Progenitor cell of endocrine pancreas (in vitro differentiated cells): ENCODE measurements around the gene INSIG2. TPM values are rescaled to one million over a fixed set of nuclear protein-coding genes. Genes with fewer than 3 reads are reported as not detected.

ENCODE experiments used
- DNase-seq: peaks from one replicate; pipeline ENCODE4 v3.0.0; 2021; ENCODE audit warnings: low spot score; ENCODE audit not compliant: unreplicated experiment
- H3K27ac Mint-ChIP-seq: 2 replicates; pipeline ENCODE4 v1.8.0; 2021; ENCODE audit warnings: mild to moderate bottlenecking, moderate library complexity, mixed read lengths
- H3K27me3 Mint-ChIP-seq: 2 replicates; pipeline ENCODE4 v1.8.0; 2021; ENCODE audit warnings: mixed read lengths
- H3K36me3 Mint-ChIP-seq: 2 replicates; pipeline ENCODE4 v1.8.0; 2022; ENCODE audit warnings: mixed read lengths; ENCODE audit not compliant: insufficient read depth
- H3K4me1 Mint-ChIP-seq: 2 replicates; pipeline ENCODE4 v1.8.0; 2021; ENCODE audit warnings: low read depth, mixed read lengths
- H3K4me3 Mint-ChIP-seq: 2 replicates; pipeline ENCODE4 v1.8.0; 2021; ENCODE audit warnings: low read depth, mild to moderate bottlenecking, moderate library complexity, mixed read lengths
- H3K9me3 Mint-ChIP-seq: 2 replicates; pipeline ENCODE4 v1.8.0; 2021; ENCODE audit warnings: low read depth, mixed read lengths
- CTCF ChIP-seq: fragments of 200-600 bp; sonication (generic); IDR thresholded peaks from one replicate; pipeline ENCODE4 v1.5.0; 2021; ENCODE audit warnings: antibody characterized with exemption, mild to moderate bottlenecking; ENCODE audit not compliant: unreplicated experiment
- total RNA-seq: library from RNA; stranded (reverse); gene quantifications from 2 replicates; pipeline ENCODE4 v1.2.1, GENCODE V29; 2021

Gene INSIG2
- total RNA-seq, 1 donor from 2014 or later: 34.3 TPM

DNA sequence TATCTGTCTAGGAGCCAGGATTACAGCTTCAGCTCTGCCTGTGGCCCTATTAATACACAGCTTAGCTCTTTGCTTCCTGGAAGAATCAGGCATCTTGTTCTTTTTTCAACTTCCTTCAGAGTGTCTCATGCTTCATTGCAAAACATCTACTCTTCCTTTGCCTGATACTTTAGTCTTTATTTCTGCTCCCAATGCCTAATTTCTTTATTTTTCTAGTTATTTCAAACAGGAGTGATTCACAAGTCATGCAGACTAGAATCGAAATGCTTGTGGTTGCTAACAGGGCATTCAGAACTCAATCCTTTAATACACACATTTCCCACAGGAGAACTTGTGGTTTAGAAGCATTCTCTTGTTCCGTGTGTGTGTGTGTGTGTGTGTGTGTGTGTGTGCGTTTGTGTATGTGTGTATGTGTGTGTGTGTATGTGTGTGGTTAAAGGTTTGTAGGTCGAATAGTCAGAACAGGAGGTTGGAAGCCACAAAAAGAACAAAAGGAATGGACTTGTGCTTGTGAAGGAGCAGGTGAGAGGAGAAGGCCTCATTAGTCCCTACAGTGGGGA, 28.3 kb upstream of the INSIG2 start:
- Mint-ChIP-seq H3K27me3 (no peaks in the 10 kb centered on the region), H3K36me3 (no peaks in the 10 kb centered on the region), H3K27ac (no peak overlapping the region), H3K4me3 (no peak overlapping the region), H3K4me1 (peaks cover 7% of the 10 kb centered on the region), H3K9me3 (no peaks in the 10 kb centered on the region)
- no peak for DNase-seq
- TF ChIP-seq CTCF: no peak

DNA sequence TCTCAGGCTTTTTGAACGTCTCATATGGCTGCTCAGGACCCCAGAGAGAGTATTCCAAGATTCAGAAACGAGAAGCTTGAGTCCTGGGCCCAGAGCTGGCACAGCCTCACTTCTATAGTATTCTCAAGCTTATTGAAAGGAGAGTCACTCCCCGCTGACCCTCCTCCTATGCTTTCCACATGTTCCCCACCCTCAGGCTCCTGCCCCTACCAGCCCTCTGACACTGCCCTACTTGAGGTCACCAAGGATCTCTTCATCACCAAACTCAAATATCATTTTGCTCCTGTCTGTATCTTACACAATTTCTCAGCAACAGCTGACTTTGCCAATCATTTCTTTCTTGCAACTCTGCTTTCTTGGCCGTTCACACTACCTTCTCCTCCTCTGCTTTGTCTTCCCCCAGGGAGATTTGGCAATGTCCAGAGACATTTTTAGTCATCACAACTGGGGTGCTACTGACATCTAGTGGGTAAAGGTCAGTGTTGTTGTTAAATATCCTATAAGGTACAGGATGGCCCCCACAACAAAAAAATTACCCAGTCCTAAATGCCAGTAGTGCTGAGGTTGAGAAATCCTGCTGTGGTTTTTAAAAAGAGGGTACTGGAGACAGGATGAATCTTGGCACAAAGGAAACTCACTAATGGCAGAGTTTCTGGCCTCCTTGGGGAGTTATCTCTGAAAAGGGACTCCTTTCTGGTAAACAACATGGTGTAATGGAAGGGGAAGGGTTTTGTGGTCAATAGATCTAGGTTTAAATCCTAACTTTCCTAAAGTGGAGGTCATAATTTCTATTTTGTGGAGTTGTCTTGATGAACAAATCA, 26.9 kb upstream of the INSIG2 start:
- H3K27me3 Mint-ChIP-seq: no peaks in the 10 kb centered on the region
- H3K9me3 Mint-ChIP-seq: no peaks in the 10 kb centered on the region
- no peaks in the 10 kb centered on the region for H3K36me3 Mint-ChIP-seq
- H3K4me3 Mint-ChIP-seq: no peak overlapping the region
- TF ChIP-seq CTCF: peak; percentile 32
- DNase-seq: no peak
- no peak overlapping the region for H3K27ac Mint-ChIP-seq
- peaks cover 21% of the 10 kb centered on the region for H3K4me1 Mint-ChIP-seq

- no peaks in the 10 kb centered on the region for H3K27me3 Mint-ChIP-seq
- H3K36me3 Mint-ChIP-seq: no peaks in the 10 kb centered on the region
- H3K4me1 Mint-ChIP-seq: peaks cover 24% of the 10 kb centered on the region
- no peak for TF ChIP-seq CTCF
- H3K27ac Mint-ChIP-seq: no peak overlapping the region
- DNase-seq: no peak
- no peaks in the 10 kb centered on the region for H3K9me3 Mint-ChIP-seq
- H3K4me3 Mint-ChIP-seq: no peak overlapping the region
Measured at GRCh38 chr2:118062048-118062447, 26.2 kb upstream of the INSIG2 start.

- no peaks in the 10 kb centered on the region for H3K36me3 Mint-ChIP-seq
- no peaks in the 10 kb centered on the region for H3K9me3 Mint-ChIP-seq
Measured at GRCh38 chr2:118062669-118063068, 25.6 kb upstream of the INSIG2 start.

More at GRCh38 chr2:118062669-118063068, 25.6 kb upstream of the INSIG2 start:
- TF ChIP-seq CTCF: no peak
- Mint-ChIP-seq H3K27ac (no peak overlapping the region), H3K4me3 (no peak overlapping the region), H3K4me1 (peaks cover 24% of the 10 kb centered on the region), H3K27me3 (no peaks in the 10 kb centered on the region)
- DNase-seq: no peak
